Activated T-helper 2 cell treated with anti-CD3 and anti-CD28 coated beads, Interferon-gamma antibody, Interleukin-2, Interleukin-4, amounts not matched to agents 10 μg/mL and 5 μg/mL and 100 μg/mL, durations not matched to agents 14 hours and 24 hours and 36 hours (primary cell): Measurements from ENCODE around the gene IRS2. TPM values are rescaled to one million over a fixed set of nuclear protein-coding genes. Genes with fewer than 3 reads are reported as not detected.

Experiments used
- DNase-seq: peaks from one replicate; pipeline ENCODE4 v3.0.0; 2021; ENCODE audit warnings: low spot score
- H3K27ac Mint-ChIP-seq: one replicate; pipeline ENCODE4 v1.8.0; 2021; ENCODE audit warnings: mixed read lengths
- H3K27me3 Mint-ChIP-seq: one replicate; pipeline ENCODE4 v1.8.0; 2021; ENCODE audit warnings: low read depth, mixed read lengths
- H3K36me3 Mint-ChIP-seq: one replicate; pipeline ENCODE4 v1.8.0; 2021; ENCODE audit warnings: low read depth, mixed read lengths
- H3K4me1 Mint-ChIP-seq: one replicate; pipeline ENCODE4 v1.8.0; 2021; ENCODE audit warnings: low read depth, mixed read lengths
- H3K4me3 Mint-ChIP-seq: one replicate; pipeline ENCODE4 v1.8.0; 2021; ENCODE audit warnings: low read depth, mild to moderate bottlenecking, moderate library complexity, mixed read lengths
- H3K9me3 Mint-ChIP-seq: one replicate; pipeline ENCODE4 v1.8.0; 2021; ENCODE audit warnings: mixed read lengths
- intact Hi-C: fragments of 100-400 bp; cut with micrococcal nuclease; formaldehyde crosslinking; loops from one replicate; pipeline ENCODE4 v1.15.1; 2023
- total RNA-seq: library from RNA; stranded (reverse); gene quantifications from 2 replicates; pipeline ENCODE4 v1.2.3, GENCODE V29; 2022

Gene IRS2
- total RNA-seq, 1 donor from 2014 or later, result 5.0 TPM

- H3K36me3 Mint-ChIP-seq, result no peaks in the 10 kb centered on the region
- no peak for DNase-seq
- no peak overlapping the region for H3K27ac Mint-ChIP-seq
- peaks cover 6% of the 10 kb centered on the region for H3K27me3 Mint-ChIP-seq
- no peak overlapping the region for H3K4me3 Mint-ChIP-seq
- H3K9me3 Mint-ChIP-seq, result no peaks in the 10 kb centered on the region
- H3K4me1 Mint-ChIP-seq, result peaks cover 2% of the 10 kb centered on the region
- intact Hi-C loops, result no loop called here
Measured at GRCh38 chr13:109728791-109729731, 57.3 kb downstream of the IRS2 start.

DNA sequence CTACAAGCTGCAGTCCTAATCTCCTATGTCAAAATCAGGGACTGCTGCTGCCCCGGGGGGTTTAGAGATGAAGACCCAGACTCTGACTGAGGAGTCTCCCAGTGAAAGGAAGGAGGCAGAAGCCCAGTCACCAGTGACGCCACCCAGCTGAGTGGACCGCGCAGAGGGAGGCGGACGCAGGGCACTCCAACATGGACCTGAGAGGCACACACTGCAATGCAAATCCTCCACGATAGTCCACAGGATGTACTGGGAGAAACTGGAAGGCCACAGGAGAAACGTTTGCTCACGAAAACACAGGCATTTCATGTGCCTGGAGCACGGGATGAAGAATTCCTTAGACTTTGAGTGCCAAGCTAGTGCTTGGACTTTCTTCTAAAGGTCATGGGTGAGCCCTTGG is 58.3 kb downstream of the IRS2 start:
- Mint-ChIP-seq H3K27ac (no peak overlapping the region), H3K9me3 (no peaks in the 10 kb centered on the region), H3K36me3 (no peaks in the 10 kb centered on the region)

GRCh38 chr13:109727251-109727650 is 59.1 kb downstream of the IRS2 start:
- Mint-ChIP-seq H3K27ac (no peak overlapping the region), H3K36me3 (no peaks in the 10 kb centered on the region), H3K4me1 (no peaks in the 10 kb centered on the region), H3K4me3 (no peak overlapping the region), H3K9me3 (no peaks in the 10 kb centered on the region), H3K27me3 (peaks cover 9% of the 10 kb centered on the region)
- no peak for DNase-seq
- intact Hi-C loops, result no loop called here

More for the DNA sequence above, 58.3 kb downstream of the IRS2 start:
- Mint-ChIP-seq H3K27me3 (peaks cover 9% of the 10 kb centered on the region), H3K4me1 (no peaks in the 10 kb centered on the region), H3K4me3 (no peak overlapping the region)
- DNase-seq, result no peak
- intact Hi-C loops, result no loop called here

DNA sequence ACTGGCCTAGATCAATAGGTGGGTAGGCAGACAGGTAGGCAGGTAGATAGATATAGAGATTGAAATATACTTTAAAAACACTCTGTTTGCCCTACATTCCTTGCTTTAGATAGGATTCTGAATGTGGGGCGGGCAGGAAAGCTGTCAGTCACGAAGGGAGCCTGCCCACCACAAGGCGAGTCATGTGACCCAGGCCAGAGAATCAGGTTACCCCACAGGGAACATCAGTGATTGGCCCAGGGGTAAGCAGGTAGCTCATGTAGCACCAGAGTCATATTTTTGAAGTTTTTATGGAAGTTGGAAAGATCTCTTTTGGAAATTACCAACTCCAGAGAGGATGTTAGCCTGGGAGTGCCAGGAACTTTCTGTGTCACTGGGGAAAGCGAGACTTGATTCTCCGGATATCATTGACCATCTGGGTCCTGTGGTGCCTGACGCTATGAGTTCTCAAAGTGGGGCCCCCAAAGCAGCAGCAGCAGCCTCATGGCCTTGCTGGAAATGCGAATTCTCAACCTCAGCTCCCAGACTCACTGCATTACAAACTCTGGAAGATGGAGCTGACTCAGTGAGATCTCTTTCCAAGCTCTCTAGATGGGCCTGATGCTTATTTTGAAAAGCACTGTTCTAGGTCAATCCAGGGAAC is 60.3 kb downstream of the IRS2 start:
- Mint-ChIP-seq H3K4me3 (no peak overlapping the region), H3K27ac (no peak overlapping the region), H3K36me3 (no peaks in the 10 kb centered on the region), H3K27me3 (peaks cover 8% of the 10 kb centered on the region), H3K9me3 (no peaks in the 10 kb centered on the region), H3K4me1 (no peaks in the 10 kb centered on the region)
- DNase-seq, result no peak
- intact Hi-C loops, result no loop called here

DNA sequence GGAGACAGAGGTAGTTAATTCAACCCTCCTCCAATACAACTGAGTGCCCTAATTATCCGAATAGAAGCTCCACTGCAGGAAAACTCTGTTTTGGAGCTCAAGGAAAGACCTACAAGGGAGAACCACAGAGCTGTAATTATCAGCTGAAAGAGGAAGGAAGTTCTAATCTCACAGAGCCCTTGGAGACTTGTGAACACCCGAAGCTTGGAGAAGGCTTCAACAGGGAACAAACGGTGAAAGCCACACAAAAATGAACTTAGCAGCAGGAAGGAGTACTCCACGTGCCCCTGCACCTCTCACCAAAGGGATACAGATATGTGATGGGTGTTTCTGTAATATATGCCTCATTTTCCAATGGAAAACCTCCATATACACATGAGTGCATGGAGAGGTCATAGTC is 61.1 kb downstream of the IRS2 start:
- no peak for DNase-seq
- Mint-ChIP-seq H3K4me1 (no peaks in the 10 kb centered on the region), H3K4me3 (no peak overlapping the region), H3K36me3 (no peaks in the 10 kb centered on the region), H3K27ac (no peak overlapping the region), H3K27me3 (peaks cover 13% of the 10 kb centered on the region), H3K9me3 (no peaks in the 10 kb centered on the region)
- intact Hi-C loops, result no loop called here

DNA sequence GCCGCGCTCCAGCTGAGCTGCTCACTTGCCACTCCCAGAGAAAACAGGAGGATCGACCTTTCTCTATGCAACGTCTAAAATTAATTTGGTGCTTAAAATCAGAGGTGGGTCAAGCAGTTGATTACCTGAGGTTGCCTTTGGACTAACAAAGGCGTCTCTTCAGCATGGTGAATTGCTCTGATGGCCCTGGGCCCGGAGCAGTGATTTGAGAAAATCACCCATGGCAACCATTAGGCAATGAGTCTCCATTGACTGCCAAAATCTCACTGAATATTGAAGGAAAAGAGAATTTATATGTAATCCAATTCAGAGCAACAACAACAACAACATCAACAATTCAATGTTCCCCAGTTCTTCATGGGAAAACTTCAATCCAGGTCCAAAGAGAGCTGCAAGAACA is 61.8 kb downstream of the IRS2 start:
- no peaks in the 10 kb centered on the region for H3K36me3 Mint-ChIP-seq
- no peak overlapping the region for H3K4me3 Mint-ChIP-seq
- peaks cover 20% of the 10 kb centered on the region for H3K27me3 Mint-ChIP-seq
- intact Hi-C loops, result no loop called here
- DNase-seq, result no peak
- no peak overlapping the region for H3K27ac Mint-ChIP-seq
- H3K9me3 Mint-ChIP-seq, result no peaks in the 10 kb centered on the region
- H3K4me1 Mint-ChIP-seq, result no peaks in the 10 kb centered on the region

DNA sequence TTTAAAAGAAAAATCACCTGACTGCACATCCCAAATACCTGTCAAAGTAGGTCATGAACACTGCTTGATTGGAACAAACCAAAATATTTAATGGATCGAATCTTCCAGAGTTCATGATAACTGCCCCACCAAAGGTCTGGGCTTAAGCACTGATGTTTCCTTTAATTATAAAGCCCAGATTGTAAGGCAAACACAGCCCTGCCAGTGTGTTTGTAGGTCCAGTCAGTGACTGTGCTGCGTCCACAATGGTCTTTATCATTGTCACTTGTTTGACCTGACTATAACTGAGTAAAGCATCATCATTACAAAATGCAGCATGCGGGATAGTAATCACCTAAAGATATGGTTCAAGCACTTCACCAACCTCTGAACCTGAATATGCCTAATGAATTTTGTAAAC is 63.3 kb downstream of the IRS2 start:
- Mint-ChIP-seq H3K9me3 (no peaks in the 10 kb centered on the region), H3K36me3 (no peaks in the 10 kb centered on the region), H3K27me3 (peaks cover 20% of the 10 kb centered on the region), H3K4me1 (no peaks in the 10 kb centered on the region), H3K27ac (no peak overlapping the region), H3K4me3 (no peak overlapping the region)
- intact Hi-C loops, result no loop called here
- DNase-seq, result no peak

- Mint-ChIP-seq H3K36me3 (no peaks in the 10 kb centered on the region), H3K27ac (no peak overlapping the region), H3K9me3 (no peaks in the 10 kb centered on the region), H3K4me1 (no peaks in the 10 kb centered on the region), H3K27me3 (peaks cover 20% of the 10 kb centered on the region), H3K4me3 (no peak overlapping the region)
- DNase-seq, result no peak
- intact Hi-C loops, result no loop called here
Measured at GRCh38 chr13:109722068-109722467, 64.3 kb downstream of the IRS2 start.

GRCh38 chr13:109720758-109721184 is 65.6 kb downstream of the IRS2 start:
- Mint-ChIP-seq H3K36me3 (no peaks in the 10 kb centered on the region), H3K9me3 (no peaks in the 10 kb centered on the region), H3K4me1 (no peaks in the 10 kb centered on the region), H3K4me3 (no peak overlapping the region), H3K27me3 (peaks cover 16% of the 10 kb centered on the region), H3K27ac (no peak overlapping the region)
- intact Hi-C loops, result no loop called here
- DNase-seq, result no peak

DNA sequence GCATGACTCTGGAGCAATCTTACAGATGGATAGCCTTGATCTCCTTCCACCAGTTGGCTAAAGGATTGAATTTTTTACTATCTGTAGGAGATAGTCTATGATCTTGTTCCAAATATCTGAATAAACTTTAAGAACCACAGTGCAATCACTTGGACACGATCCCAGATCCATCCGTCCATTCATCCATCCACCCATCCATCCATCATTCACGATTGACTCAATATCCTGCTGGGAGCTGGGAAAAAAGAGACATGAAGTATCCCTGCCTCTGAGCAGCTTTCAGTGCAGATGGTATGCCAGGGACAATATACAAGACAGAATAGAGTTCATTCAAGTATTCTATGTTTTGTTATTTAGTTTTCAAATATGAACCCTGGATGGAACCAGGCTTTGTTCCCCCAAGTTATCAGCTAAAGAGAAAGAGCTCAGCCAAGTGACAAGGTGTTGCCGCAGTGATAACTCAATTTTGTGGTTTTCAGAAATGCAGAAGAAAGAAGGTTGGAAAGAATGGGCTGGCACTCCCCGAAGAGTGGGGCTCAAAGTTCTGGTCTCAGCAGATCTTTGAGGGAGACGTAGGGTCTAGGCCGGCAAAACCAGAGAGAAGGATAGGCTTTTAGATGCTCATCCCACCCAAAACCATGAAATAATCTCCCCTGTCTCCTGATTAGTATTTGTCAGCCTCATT is 66.3 kb downstream of the IRS2 start:
- no peak for DNase-seq
- Mint-ChIP-seq H3K27ac (no peak overlapping the region), H3K36me3 (no peaks in the 10 kb centered on the region), H3K4me1 (no peaks in the 10 kb centered on the region), H3K27me3 (peaks cover 18% of the 10 kb centered on the region), H3K4me3 (no peak overlapping the region), H3K9me3 (no peaks in the 10 kb centered on the region)
- intact Hi-C loops, result no loop called here

DNA sequence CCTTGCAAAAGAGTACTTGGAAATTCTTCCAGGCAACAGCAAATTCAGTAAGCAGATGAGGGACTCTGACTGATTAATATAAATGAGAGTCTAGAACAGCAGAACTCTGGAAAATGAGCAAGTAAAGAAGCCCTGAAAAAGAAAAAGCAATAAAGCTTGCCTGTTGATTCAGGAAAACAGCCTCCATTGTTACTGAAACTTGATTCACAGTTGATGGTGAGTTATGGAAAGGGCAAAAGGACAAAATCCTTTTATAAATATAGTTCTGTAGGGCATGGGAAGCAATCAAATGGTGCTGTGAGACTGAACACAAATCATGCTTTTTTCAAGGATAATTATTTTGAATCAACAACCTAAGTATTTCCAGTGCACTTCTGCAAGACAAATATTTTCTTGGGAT is 67.7 kb downstream of the IRS2 start:
- H3K9me3 Mint-ChIP-seq, result no peaks in the 10 kb centered on the region
- DNase-seq, result no peak
- H3K36me3 Mint-ChIP-seq, result no peaks in the 10 kb centered on the region
- no peaks in the 10 kb centered on the region for H3K4me1 Mint-ChIP-seq
- H3K27ac Mint-ChIP-seq, result no peak overlapping the region
- intact Hi-C loops, result no loop called here
- peaks cover 20% of the 10 kb centered on the region for H3K27me3 Mint-ChIP-seq
- no peak overlapping the region for H3K4me3 Mint-ChIP-seq

DNA sequence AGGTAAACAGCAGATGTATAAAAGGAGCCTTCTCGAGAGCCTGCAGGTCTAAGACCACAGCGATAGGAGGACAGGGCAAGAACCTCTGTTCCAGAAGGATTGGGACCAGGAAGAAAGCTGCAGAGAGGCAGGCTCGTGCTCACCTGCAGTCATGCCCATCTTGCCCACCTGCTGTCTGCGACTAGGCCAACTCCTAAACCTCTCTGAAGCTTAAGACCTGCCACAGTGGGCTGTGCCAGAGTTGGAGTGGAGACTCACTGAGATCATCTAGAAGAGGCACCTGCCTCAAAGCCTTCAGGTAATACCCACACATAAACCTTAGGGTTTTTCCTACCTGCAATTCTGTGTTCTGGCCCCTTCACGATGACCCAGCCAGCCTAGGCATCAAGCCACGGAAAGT is 68.7 kb downstream of the IRS2 start:
- DNase-seq, result no peak
- Mint-ChIP-seq H3K9me3 (no peaks in the 10 kb centered on the region), H3K27ac (no peak overlapping the region), H3K4me3 (no peak overlapping the region), H3K4me1 (no peaks in the 10 kb centered on the region), H3K27me3 (peaks cover 21% of the 10 kb centered on the region), H3K36me3 (no peaks in the 10 kb centered on the region)
- intact Hi-C loops, result no loop called here

- H3K4me3 Mint-ChIP-seq, result no peak overlapping the region
- no peak for DNase-seq
- no peaks in the 10 kb centered on the region for H3K4me1 Mint-ChIP-seq
- no peak overlapping the region for H3K27ac Mint-ChIP-seq
- H3K27me3 Mint-ChIP-seq, result peaks cover 18% of the 10 kb centered on the region
- intact Hi-C loops, result no loop called here
- H3K9me3 Mint-ChIP-seq, result no peaks in the 10 kb centered on the region
- H3K36me3 Mint-ChIP-seq, result no peaks in the 10 kb centered on the region
Measured at GRCh38 chr13:109715902-109716301, 70.5 kb downstream of the IRS2 start.
